Measurements from ENCODE around the gene CCNJ.

Gene CCNJ

DNA sequence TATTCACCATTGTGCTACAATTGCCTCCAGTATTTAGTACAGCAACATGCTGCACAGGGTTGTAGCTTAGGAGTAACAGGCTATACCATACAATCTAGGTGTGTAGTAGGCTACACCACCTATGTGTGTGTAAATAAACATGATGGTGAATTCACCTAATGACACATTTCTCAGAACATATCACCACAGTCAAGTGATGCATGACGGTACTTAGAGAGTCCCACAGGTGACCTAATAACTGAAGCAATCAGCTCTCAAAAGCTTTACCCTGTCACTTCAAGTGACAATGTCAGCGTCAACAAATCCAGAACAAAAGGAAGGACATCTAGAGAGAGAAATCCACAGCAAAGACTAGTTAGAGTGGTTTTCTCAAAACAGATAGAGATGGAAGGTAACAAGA, 38.8 kb downstream of the CCNJ start:
- Histone ChIP-seq H3K9ac (ENCODE audit: low read depth, low read length) (no peak overlapping the region), H3K9me3 (ENCODE audit: control insufficient read depth, insufficient read depth, low read length) (no peaks in the 10 kb centered on the region), H3K36me3 (ENCODE audit: insufficient read depth, low read length) (peaks cover 5% of the 10 kb centered on the region; the same call in 1 of the 2 replicates)

DNA sequence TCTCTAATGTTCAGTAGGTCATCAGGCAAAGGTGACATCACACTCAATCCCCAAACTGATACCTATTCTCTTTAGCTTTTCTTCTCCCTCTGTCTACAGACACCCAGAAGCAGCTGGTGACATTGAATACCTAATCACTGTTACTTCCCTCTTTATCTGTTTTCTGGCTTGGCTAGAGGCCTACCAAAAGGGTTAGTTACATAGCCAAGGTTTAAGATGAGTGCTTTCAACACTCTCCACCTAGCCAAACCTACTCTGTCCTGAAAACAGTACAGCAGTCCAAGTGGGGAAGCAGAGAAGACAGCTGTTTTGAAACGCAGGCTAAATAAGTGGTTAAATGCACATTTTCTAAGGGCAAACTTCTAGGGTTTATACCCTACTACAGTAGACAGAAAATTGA, 39.4 kb downstream of the CCNJ start:
- Histone ChIP-seq H3K9me3 (ENCODE audit: control insufficient read depth, insufficient read depth, low read length) (no peaks in the 10 kb centered on the region), H3K4me1 (ENCODE audit: insufficient read depth, low read length) (no peaks in the 10 kb centered on the region), H3K36me3 (ENCODE audit: insufficient read depth, low read length) (peaks cover 5% of the 10 kb centered on the region; the same call in 1 of the 2 replicates), H3K9ac (ENCODE audit: low read depth, low read length) (no peak overlapping the region)

More for the DNA sequence above, 38.8 kb downstream of the CCNJ start:
- no peaks in the 10 kb centered on the region for H3K4me1 ChIP-seq (ENCODE audit: insufficient read depth, low read length)

DNA sequence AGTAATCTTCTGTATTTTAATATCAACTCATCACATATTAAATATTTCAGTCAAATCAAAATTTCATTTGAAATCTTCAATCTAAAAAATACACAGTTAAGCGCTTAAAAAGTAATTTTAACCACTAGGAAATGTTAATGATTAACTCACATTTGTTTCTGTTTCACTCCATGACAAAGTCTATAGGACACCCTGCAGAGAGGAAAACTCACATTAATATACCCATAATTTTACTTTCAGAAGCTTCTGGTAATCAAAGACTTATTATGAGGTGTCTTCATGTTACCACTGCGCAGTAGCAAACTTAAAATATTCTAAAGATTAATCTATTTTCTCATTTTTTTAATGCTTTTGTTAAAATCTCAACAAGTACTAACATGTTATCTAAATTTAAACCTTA, 45.7 kb downstream of the CCNJ start:
- H3K36me3 ChIP-seq (ENCODE audit: insufficient read depth, low read length): no peaks in the 10 kb centered on the region
- no peaks in the 10 kb centered on the region for H3K9me3 ChIP-seq (ENCODE audit: control insufficient read depth, insufficient read depth, low read length)
- H3K9ac ChIP-seq (ENCODE audit: low read depth, low read length): peak overlapping the region; percentile 77; the same call in 1 of the 2 replicates
- H3K4me1 ChIP-seq (ENCODE audit: insufficient read depth, low read length): no peaks in the 10 kb centered on the region

DNA sequence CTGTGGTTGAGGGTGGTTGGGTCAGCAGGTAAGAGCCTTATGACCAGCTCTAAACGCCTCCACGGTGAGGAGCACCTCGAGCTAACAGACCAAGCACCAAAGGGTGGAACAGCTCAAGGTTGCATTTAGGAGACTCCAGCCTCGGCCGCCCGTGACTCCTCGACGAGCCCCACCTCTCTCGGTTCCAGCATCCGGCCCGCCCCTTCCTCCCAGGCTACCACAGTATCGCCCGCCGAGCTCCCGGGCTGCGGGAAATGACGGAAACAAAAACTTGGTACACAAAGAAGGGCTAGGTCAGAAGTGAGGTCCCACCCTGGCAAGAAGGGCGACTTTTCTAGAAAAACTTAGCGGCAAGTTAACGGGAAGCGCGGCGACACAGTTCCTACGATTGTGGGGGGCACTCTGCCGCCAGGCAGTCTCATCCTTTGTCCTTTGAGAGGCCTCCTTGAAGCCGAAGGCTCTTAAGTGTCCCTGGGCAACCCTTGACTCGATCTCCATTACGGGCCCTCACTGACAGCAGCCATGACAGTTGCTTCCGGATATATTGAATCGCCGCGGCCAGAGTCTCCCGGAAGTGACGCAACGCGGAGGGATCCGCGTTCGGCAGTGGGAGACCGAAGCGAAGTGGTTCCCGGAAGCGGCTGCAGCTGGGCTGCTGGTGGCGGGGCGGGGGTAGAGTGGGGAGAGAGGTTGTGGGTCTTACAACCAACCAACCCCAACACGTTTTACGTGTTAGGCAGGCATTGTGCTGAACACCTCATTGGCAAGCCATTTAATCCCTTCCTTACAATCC, 46.5 kb downstream of the CCNJ start:
- H3K36me3 ChIP-seq (ENCODE audit: insufficient read depth, low read length): no peaks in the 10 kb centered on the region
- no peaks in the 10 kb centered on the region for H3K9me3 ChIP-seq (ENCODE audit: control insufficient read depth, insufficient read depth, low read length)
- peak overlapping the region; percentile 77; the same call in 1 of the 2 replicates for H3K9ac ChIP-seq (ENCODE audit: low read depth, low read length)
- H3K4me1 ChIP-seq (ENCODE audit: insufficient read depth, low read length): no peaks in the 10 kb centered on the region

DNA sequence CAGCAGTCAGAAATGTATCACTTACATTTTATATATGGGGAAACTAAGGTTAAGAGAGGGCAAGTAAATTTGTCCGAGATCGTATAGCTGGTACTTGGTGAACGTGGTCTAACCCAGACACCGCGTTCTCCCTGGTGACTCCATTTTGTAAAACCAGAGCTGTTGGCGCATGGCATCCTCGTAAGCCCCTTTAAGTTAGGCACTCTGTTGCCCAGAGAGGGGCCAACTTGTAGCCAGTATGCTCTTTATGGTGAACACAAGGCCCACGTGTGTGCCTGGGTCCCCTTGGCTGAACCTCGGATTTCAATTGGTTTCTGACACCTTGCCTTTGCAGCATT, 47.0 kb downstream of the CCNJ start:
- no peaks in the 10 kb centered on the region for H3K9me3 ChIP-seq (ENCODE audit: control insufficient read depth, insufficient read depth, low read length)
- no peaks in the 10 kb centered on the region for H3K4me1 ChIP-seq (ENCODE audit: insufficient read depth, low read length)
- peak overlapping the region; percentile 77; the same call in 1 of the 2 replicates for H3K9ac ChIP-seq (ENCODE audit: low read depth, low read length)
- no peaks in the 10 kb centered on the region for H3K36me3 ChIP-seq (ENCODE audit: insufficient read depth, low read length)

DNA sequence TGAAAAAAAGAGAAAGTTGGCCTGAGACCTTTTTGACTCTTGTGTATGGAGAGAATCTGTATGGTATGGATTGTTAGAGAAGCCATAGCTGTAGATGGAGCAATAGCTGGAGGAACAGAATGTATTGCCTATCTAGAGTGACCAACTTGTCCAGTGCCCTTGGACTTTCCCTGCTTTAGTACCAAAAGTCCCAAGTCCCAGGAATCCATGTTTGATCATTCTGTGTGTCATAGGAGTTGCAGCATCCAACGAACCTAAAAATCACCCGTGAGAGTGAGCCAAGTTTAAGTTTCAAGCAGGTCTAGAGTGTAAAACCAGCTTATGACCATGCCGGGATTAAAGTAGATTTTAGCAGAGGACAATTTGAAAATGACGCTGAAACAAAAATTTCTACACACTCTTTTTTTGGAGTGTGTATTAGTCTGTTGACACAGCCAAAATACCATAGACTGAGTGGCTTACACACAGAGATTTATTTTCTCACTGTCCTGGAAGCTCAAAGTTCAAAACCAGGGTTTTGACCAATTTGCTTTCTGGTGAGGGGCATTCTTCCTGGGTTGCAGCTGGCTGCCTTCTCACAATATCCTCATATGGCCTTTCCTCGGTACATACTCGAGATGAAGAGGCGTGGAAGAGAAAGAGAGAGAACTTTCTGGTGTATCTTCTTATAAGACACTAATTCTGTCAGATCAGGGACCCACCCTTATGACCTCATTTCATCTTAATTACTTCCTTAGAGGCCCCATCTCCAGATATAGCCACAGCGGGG, 49.8 kb downstream of the CCNJ start:
- H3K9ac ChIP-seq (ENCODE audit: low read depth, low read length): no peak overlapping the region

DNA sequence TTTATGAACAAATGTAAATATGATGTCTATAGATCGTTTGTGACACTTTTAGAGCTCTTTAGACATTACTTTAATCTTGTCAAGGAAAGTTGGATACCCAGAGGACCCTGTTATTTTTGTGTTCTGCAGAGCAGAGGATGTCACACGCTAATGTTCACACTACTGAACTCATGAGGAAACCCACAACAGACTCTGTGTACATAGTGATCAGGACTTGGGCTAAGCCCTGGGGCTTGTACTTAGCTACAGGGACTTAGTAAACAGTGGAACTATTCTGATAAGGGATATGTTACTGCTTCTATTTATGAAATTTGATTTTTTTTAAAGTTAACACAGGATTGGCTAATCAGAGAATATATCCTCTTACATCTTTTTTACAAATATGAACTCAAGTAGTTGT, 50.6 kb downstream of the CCNJ start:
- Histone ChIP-seq H3K9ac (ENCODE audit: low read depth, low read length) (no peak overlapping the region), H3K4me1 (ENCODE audit: insufficient read depth, low read length) (no peaks in the 10 kb centered on the region), H3K36me3 (ENCODE audit: insufficient read depth, low read length) (no peaks in the 10 kb centered on the region), H3K9me3 (ENCODE audit: control insufficient read depth, insufficient read depth, low read length) (no peaks in the 10 kb centered on the region)

More for the DNA sequence above, 49.8 kb downstream of the CCNJ start:
- H3K36me3 ChIP-seq (ENCODE audit: insufficient read depth, low read length): no peaks in the 10 kb centered on the region
- H3K9me3 ChIP-seq (ENCODE audit: control insufficient read depth, insufficient read depth, low read length): no peaks in the 10 kb centered on the region
- no peaks in the 10 kb centered on the region for H3K4me1 ChIP-seq (ENCODE audit: insufficient read depth, low read length)

DNA sequence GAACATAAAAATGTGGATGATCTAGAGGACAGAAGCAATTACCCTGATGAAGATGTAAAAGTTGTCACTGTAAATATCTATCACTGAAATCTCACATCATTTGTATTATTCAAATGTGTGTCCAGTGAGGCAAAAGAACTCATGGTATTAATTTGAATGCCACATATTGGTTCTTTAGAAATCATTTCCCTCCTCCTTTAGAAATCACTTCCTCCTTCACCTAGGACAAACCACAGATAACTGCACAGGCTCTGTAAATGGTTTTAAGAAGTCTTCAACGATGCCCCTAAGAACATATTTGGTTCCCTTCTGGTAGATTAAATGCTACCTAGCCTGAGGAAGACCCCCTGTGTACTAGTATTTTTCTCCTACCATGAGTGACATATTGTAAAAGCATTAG, 53.6 kb downstream of the CCNJ start:
- Histone ChIP-seq H3K9me3 (ENCODE audit: control insufficient read depth, insufficient read depth, low read length) (no peaks in the 10 kb centered on the region), H3K36me3 (ENCODE audit: insufficient read depth, low read length) (no peaks in the 10 kb centered on the region), H3K4me1 (ENCODE audit: insufficient read depth, low read length) (no peaks in the 10 kb centered on the region), H3K9ac (ENCODE audit: low read depth, low read length) (no peak overlapping the region)

DNA sequence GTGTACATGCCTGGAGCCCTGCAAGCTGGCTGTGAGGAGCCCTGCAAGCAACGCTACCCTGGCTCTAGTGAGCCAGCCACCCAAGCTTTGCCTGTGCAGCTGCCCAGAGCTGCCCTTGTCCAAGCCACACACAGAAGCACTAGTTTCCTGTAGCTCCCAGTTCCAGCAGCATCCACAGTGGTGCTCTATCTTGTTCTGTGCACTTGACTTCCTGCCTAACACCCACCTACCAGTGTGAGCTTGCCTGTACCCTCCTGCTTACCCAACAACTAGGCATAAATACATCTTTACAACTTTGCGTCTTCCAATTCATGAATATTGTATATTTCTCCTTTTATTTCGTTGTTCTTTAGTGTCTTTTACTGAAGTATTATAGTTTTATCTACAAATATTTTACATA, 54.5 kb downstream of the CCNJ start:
- no peaks in the 10 kb centered on the region for H3K4me1 ChIP-seq (ENCODE audit: insufficient read depth, low read length)
- H3K36me3 ChIP-seq (ENCODE audit: insufficient read depth, low read length): no peaks in the 10 kb centered on the region
- no peaks in the 10 kb centered on the region for H3K9me3 ChIP-seq (ENCODE audit: control insufficient read depth, insufficient read depth, low read length)
- H3K9ac ChIP-seq (ENCODE audit: low read depth, low read length): no peak overlapping the region

DNA sequence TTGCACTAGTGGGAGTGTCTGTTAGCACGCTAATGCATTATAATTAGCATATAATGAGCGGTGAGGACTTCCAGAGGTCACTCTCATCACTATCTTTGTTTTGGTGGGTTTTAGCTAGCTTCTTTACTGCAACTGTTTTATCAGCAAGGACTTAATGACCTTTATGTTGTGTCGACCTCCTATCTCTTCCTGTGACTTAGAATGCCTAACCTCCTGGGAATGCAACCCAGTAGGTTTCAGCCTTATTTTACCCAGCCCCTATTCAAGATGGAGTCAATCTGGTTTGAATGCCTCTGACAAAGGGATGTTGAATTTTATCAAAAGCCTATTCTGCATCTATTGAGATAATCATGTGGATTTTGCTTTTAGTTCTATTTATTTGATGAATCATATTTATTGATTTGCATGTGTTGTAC, 64.2 kb downstream of the CCNJ start:
- H3K36me3 ChIP-seq (ENCODE audit: insufficient read depth, low read length): no peaks in the 10 kb centered on the region
- H3K9me3 ChIP-seq (ENCODE audit: control insufficient read depth, insufficient read depth, low read length): no peaks in the 10 kb centered on the region
- no peak overlapping the region for H3K9ac ChIP-seq (ENCODE audit: low read depth, low read length)
- H3K4me1 ChIP-seq (ENCODE audit: insufficient read depth, low read length): no peaks in the 10 kb centered on the region
